GM21737 (cell line): ENCODE measurements around the gene CDH15.

Experiments
- ATAC-seq: cut with Tn5 transposase; IDR thresholded peaks from one replicate; pipeline ENCODE4 v1.9.1; 2021; ENCODE audit warnings: mild to moderate bottlenecking, moderate library complexity; ENCODE audit not compliant: unreplicated experiment

CDH15 gene

DNA sequence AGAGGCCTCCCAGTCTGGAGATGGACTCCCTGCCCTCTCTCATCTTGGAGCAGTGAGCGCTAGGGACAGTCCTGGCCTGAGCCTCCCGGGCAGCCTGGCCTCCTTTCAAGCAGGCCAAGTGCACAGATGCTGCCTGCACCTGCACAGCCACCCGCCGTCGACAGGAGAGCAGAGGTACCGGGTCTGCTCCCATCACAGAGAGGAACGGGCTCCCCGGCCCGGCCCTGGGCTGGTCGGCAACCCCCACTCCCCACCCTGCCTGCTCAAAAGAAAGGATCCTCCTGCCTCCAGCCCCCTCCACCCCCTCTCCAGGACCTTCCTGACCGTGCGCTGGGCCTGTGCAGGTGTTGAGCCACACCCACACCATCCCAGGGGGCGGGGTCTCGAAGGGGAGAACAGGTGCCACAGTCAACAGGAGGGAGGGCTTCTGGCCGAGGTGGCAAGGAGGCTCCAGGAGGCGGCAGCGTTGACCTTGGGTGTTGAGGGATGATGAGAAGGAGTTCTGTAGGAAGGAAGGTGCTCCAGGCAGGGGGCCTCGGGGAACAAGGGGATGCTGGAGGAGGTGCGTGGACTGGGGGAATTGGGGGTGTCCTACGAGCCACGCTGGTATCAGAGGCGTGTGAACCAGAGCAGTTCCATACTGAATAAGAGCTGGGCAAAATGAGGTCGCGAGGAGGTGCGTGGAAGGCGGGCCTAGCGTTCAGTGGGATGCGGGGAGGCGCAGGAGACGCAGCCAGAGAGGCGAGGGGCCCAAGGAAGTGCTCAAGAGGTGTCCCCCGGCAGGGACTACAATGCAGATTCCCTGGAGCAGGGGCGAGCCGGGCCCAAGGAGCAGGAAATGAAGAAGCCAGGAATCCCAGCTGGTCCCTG, 967 bp upstream of the CDH15 start:
- ATAC-seq: no peak

DNA sequence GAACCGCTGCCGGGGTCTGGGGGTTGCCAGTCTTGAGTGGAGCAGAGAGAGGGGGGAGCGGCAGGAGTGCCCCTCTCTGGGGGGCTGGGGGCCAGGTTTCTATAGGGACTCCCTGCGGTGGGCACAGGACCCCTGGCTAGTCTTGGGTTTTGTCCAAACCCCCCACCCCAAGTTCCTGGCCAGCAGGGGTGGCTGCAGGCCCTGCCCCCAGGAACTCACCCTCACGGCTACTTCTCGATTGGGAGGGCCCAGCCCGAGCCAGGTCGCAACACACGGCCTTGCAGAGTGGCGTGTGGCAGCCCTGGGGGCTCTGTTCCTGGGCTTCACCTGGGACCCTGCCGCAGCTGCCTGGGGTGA, 601 bp downstream of the CDH15 start:
- no peak for ATAC-seq

DNA sequence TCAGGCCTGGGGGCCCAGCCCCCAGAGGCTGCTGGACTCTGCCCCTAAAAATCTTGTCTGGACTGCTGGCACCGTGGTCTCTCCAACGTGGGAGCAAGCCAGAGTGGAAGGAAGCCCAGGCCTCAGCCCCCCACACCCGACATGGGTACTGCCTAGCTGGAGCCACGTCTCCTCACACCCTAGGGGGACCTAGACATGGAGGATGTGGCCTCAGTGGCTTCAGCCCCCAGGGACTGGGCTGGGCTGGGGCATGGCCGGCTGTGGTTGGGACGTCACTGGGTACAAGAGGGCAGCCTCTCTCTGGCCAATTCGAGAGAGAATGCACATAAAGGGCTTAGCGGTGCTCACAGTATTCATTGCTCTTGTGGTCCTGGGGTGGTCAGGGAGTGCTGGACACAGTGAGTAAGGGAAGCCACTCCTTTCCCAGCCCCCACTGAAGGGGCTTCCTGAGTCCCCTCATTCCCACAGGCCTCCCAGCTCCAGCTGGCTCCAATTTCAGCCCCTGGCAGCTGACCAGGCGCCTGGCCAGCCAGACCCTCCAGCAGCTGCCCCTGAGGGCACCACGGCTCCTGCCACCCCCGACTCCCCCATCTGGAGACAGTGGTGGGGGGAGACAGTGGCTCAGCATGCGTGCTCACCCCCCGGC, 1.1 kb downstream of the CDH15 start:
- ATAC-seq: no peak

- no peak for ATAC-seq
These were observed 1.8 kb downstream of the CDH15 start for GRCh38 chr16:89173174-89173921.

DNA sequence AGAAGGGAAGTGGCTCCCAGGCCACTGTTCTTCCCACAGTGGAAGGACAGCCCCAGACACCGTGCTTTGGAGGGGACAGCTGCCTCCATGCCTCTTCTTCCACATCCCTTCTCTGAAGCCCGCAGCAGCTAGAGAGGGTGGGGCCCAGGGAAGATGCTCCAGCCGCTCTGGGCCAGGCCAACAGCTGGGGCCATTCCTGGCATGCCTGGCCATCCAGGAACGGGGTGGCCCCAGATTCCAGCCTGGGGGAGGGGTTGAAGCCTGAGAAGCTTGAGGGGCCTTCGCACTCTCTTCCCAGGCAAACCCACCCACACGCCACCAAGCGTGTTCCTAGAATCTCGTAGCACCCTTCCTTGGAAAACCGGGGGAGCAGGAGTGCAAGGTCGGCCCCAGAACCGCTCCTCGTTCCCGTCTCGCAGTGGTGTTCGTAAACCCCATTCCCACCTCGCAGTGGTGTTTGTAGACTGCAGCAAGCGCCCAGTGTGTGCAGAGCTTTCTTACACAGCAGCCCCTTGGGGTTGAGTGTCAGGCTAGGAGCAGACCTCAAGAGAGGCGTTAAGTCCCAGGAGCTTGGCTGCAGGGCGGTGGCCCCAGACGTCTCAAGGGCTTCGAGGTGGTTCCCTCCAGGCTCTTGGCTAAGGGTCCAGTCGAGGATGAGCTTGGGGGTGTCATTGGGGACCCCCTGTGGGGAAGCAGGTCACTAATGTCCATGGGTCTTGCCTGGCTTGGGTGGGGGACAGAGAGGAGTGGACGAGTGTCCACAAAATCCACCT, 2.7 kb downstream of the CDH15 start:
- ATAC-seq: no peak

- ATAC-seq: no peak
These were observed 3.3 kb downstream of the CDH15 start for GRCh38 chr16:89174877-89175276.

- ATAC-seq: no peak
These were observed 4.0 kb downstream of the CDH15 start for GRCh38 chr16:89175280-89176146.

DNA sequence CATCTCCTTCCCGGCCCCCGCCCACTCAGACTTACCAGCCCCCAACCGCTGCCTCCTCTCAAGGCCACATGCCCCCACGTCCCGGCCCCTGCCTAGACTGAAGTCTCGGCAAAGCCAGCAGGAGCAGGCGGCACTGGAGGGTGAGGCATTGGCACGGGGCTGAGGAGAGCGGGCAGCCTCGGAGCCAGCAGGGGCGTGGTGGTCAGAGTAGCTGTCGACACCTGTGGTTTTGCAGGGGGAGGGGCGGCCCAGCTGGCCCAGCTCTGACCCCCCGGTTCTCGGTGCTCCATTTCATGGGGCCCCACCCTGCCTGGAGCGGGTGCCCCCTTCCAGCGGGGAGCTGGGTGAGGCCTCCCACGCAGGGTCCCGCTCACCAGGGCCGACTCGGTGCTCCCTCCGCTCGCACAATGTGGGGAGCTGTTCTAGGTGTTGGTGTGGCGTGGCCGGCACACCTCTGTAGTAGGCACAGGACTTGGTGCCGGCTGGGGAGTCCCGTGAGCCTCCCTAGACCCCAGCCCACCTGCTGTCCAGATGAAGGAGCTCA, 4.7 kb downstream of the CDH15 start:
- no peak for ATAC-seq

DNA sequence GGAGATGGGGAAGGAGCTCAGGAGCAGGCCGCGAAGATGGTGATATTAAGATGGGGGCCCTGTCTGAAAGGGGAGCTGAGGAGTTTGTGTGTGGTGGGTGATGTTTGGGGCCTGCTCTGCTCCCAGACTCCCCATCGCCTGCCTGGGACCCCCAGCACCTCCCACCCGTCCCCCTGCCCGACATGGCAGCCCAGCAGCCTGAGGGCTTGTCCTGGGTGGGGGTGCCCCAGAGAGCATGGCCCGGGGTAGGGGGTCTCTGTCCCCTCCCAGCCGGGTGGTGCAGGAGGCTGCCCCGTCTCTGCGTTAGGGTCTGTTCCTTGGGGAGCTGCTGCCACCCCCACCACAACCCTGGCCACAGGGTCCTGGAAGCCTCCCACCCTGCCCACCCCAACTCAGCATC, 5.2 kb downstream of the CDH15 start:
- no peak for ATAC-seq

GRCh38 chr16:89177501-89177900, 6.0 kb downstream of the CDH15 start:
- ATAC-seq: no peak

DNA sequence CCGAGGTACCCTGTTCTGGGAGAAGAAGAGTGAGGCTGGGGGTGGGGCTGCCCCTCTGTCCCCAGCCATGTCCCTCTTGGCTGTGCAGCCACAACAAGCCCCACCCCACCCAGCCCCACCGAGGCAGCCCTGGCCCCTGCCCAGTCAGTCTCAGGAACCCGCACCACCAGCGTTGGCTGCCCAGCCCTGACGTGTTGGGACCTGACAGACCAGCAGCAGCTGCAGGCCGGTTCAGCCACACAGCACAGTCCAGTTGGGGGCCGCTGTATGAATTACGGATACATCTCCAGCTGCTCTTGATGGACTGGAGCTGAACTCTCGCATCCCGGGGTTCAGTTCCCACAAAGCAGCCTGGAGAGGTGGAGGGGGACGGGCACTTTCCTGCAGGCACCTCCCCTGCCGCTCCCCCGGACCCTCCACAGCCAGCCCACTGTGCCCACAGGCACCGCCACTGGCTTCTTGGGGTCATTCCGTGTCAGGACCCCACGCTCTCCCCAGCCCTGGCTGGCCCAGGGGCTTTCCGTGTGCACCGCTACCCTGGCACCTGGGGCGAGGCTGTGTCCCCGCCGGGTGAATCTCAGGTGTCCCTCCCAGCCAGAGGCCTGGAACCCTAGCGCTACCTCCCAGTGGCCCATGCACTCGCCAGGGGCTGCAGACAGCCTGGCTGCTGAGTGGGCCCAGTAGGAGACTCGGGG, 7.1 kb downstream of the CDH15 start:
- no peak for ATAC-seq

GRCh38 chr16:89179148-89179484, 7.6 kb downstream of the CDH15 start:
- no peak for ATAC-seq

DNA sequence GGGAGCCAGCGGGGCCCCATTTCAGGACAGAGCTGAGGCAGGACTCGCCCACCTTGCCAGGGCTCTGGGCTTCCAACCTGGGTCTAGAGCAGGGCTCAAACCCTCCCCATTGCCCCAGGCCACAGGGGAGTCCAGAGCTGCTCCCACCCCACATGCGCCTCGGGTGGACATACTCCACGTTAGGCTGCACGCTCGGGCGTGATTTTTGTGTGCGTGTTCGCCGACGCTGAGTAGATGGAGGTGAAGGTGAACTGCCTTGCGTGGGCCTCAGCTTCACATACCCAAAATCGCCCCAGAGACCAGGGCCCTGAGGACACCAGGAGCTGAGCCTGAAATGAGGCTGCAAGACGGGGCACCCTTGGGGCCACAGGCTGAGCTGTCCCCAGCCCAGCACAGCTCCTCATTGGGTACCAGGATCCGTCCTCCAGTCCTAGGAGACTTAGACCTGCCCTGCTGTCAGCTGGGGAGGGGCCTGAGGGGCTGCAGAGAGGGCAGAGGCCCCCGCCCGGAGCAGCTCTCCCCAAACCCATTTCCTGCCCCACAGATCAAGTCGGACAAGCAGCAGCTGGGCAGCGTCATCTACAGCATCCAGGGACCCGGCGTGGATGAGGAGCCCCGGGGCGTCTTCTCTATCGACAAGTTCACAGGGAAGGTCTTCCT, 8.2 kb downstream of the CDH15 start:
- ATAC-seq: no peak

GRCh38 chr16:89183463-89183862, 11.9 kb downstream of the CDH15 start:
- ATAC-seq: no peak

DNA sequence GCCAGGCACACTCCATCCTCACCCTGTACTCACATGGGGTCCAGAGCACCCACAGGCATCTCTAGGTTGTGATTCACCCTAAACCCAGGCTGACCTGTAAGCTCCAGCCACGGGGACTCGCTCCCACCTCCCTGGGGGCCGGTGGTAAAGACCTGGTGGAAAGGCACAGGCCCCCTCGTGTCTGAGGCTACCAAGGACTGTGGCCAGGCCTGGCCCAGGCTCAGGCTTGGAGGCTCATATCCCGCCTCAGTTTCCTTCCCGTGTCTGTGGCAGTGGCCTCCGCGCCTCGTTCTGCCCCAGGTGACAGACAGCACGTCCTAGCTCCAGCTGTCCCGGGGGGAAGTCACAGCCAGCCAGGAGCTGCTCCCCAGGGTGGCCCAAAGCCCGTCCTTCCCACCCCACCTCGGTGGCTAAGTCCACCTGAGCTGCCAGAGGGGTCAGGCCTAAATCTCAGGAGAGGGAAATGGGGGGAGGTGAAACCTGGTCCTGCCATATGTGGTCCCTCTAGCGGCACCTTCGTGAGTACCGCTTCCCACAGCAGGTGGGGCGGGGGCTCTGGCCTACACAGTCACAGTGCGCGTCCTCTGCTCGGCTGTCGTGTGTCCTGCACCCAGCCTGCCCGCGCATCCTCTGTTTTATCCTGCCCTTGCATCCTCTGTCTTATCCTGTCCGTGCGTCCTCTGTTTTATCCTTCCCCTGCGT, 12.6 kb downstream of the CDH15 start:
- ATAC-seq: no peak

DNA sequence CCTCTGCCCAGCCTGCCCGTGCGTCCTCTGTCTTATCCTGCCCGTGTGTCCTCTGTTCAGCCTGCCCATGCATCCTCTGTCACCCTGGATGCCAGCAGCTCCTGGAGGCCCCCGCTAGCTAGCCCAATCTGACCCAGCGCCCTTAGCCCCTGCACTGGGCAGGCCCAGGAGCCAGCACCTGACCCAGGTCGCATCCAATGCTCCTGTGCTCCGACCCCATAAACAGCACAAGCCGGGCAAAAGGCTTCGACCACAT, 13.1 kb downstream of the CDH15 start:
- no peak for ATAC-seq

- no peak for ATAC-seq
These were observed 13.6 kb downstream of the CDH15 start for GRCh38 chr16:89184933-89185794.
